GM12878 (cell line): ENCODE results near the gene RBBP6. TPM values are rescaled to one million over a fixed set of nuclear protein-coding genes. Genes with fewer than 3 reads are reported as not detected.

Experiments
- ATAC-seq: fragments of 200-7000 bp; cut with Tn5 transposase; 3 replicates; pipeline ENCODE4 v1.9.1; 2020; ENCODE audit warnings: mild to moderate bottlenecking, moderate library complexity
- BruUV-seq: library from RNA; stranded (reverse); fragments of 400-500 nt; replicated peaks from 2 replicates; lab custom pipeline; 2021; lab: Mats Ljungman, UMichigan
- CTCF ChIA-PET: fragments of 300-600 bp; sonication (Branson Sonifier 250); formaldehyde crosslinking; extraction: SDS; loops from one replicate; lab custom pipeline; 2021; ENCODE audit warnings: inconsistent platforms; lab: Yijun Ruan, JAX
- POLR2A ChIA-PET: fragments of 350-600 bp; formaldehyde crosslinking; extraction: SDS; loops from one replicate; lab custom pipeline; 2021; ENCODE audit warnings: inconsistent platforms; lab: Charles Lee
- RAD21 ChIA-PET: fragments of 300-600 bp; sonication (Branson Sonifier 250); formaldehyde crosslinking; loops from one replicate; lab custom pipeline; 2023; ENCODE audit warnings: antibody characterized with exemption; ENCODE audit not compliant: unreplicated experiment; lab: Charles Lee
- SMC1A ChIA-PET: fragments of 300-600 bp; sonication (Branson Sonifier 250); formaldehyde crosslinking; loops from one replicate; lab custom pipeline; 2023; ENCODE audit not compliant: unreplicated experiment, uncharacterized antibody; lab: Charles Lee
- DNase-seq: peaks from one replicate; pipeline ENCODE4 v3.0.0-alpha.2; 2011; ENCODE audit warnings: low read depth, low spot score
- FAIRE-seq: peaks from 3 replicates; lab custom pipeline; 2011; peaks lifted over from hg19 to GRCh38; lab: Jason Lieb, UNC
- H2AFZ ChIP-seq: 2 replicates; pipeline ENCODE4 v1.6.0; 2011; ENCODE audit warnings: low read depth, low read length, control low read depth; ENCODE audit not compliant: control insufficient read depth
- H3K27ac ChIP-seq: 2 replicates; pipeline ENCODE4 v1.5.1; 2011; ENCODE audit warnings: control low read depth; ENCODE audit not compliant: control insufficient read depth, insufficient read depth
- H3K27me3 ChIP-seq, 2 experiments: replicated peaks in 1 of 2; 2 replicates each; pipeline versions ENCODE4 v1.6.0 to v1.6.1; 2011; ENCODE audit warnings: low read length in 1 of 2; ENCODE audit not compliant: control insufficient read depth in 2 of 2, insufficient read depth in 2 of 2
- H3K36me3 ChIP-seq, 2 experiments: 2 replicates each; pipeline ENCODE4 v1.5.1; 2011; ENCODE audit warnings: low read length in 1 of 2; ENCODE audit not compliant: control insufficient read depth in 2 of 2, insufficient read depth in 2 of 2
- H3K4me1 ChIP-seq: 2 replicates; pipeline ENCODE4 v1.6.1; 2011; ENCODE audit warnings: mild to moderate bottlenecking, low read length, moderate library complexity, mixed read lengths; ENCODE audit not compliant: control insufficient read depth, insufficient read depth
- H3K4me2 ChIP-seq: 2 replicates; pipeline ENCODE4 v1.6.0; 2011; ENCODE audit warnings: control low read depth; ENCODE audit not compliant: control insufficient read depth, insufficient read depth
- H3K4me3 ChIP-seq: fragments of 200-600 bp; sonication (generic); 2 replicates; pipeline ENCODE4 v1.5.1; 2016
- H3K79me2 ChIP-seq: 2 replicates; pipeline ENCODE4 v1.6.0; 2011; ENCODE audit warnings: low read length; ENCODE audit not compliant: control insufficient read depth, insufficient read depth
- H3K9ac ChIP-seq: 2 replicates; pipeline ENCODE4 v1.8.0; 2011; ENCODE audit warnings: low read length, control low read depth, mixed read lengths; ENCODE audit not compliant: control insufficient read depth, insufficient read depth
- H3K9me3 ChIP-seq: replicated peaks from 3 replicates; pipeline ENCODE4 v1.5.1; 2011; ENCODE audit warnings: mild to moderate bottlenecking, low read length; ENCODE audit not compliant: control insufficient read depth, insufficient read depth
- H4K20me1 ChIP-seq: 2 replicates; pipeline ENCODE4 v1.6.0; 2011; ENCODE audit not compliant: control insufficient read depth, insufficient read depth
- CHD1 ChIP-seq: IDR thresholded peaks from 2 replicates; pipeline ENCODE4 v1.6.1; 2012; ENCODE audit warnings: low read depth, low read length, improper control_type of control experiment
- JUNB ChIP-seq: IDR thresholded peaks from 2 replicates; pipeline ENCODE4 v1.6.1; 2016; ENCODE audit warnings: antibody characterized with exemption, mild to moderate bottlenecking
- RBBP5 ChIP-seq: fragments of 200-600 bp; sonication (generic); conservative IDR thresholded peaks from 2 replicates; pipeline ENCODE4 v1.6.1; 2016
- ZBTB4 ChIP-seq: fragments of 450-650 bp; formaldehyde crosslinking; IDR thresholded peaks from 2 replicates; pipeline ENCODE4 v1.4.0; 2022; ENCODE audit warnings: mild to moderate bottlenecking, moderate library complexity
- ZNF592 ChIP-seq: fragments of 450-650 bp; IDR thresholded peaks from 2 replicates; pipeline ENCODE4 v1.6.1; 2017; ENCODE audit warnings: mild to moderate bottlenecking, moderate library complexity
- in situ Hi-C: fragments of 300-500 bp; cut with MboI; formaldehyde crosslinking; loops from 9 replicates; pipeline ENCODE4 v1.14.3; 2018; ENCODE audit warnings: mixed read lengths
- intact Hi-C: fragments of 100-400 bp; cut with micrococcal nuclease; formaldehyde crosslinking; loops from one replicate; pipeline ENCODE4 v1.14.2; 2022; ENCODE audit not compliant: unreplicated experiment
- polyA plus RNA-seq, 11 experiments: library from polyadenylated mRNA; depleted of rRNA in 4 of 11; unstranded in 6 of 11; stranded (reverse) in 5 of 11; fragments of >200 nt; fragmentation: Nextera tagmentation in 4 of 11; fragmentation: Illumina TruSeq in 1 of 11; extraction: Ambion mirVana in 4 of 11; extraction: Trizol in 1 of 11; gene quantifications; 1 replicate in 1 of 11; 2 replicates in 10 of 11; pipeline versions ENCODE4 v1.2.1 to v1.2.3, GENCODE V29; 2011 to 2016; ENCODE audit warnings: inconsistent platforms in 2 of 11, missing spikeins in 2 of 11, low read depth in 1 of 11
- total RNA-seq, 4 experiments: library from RNA; depleted of rRNA in 3 of 4; stranded (reverse); fragments of >200 nt in 3 of 4; fragmentation: Illumina TruSeq in 1 of 4; extraction: Trizol in 1 of 4; gene quantifications; 2 replicates each; pipeline versions ENCODE4 v1.2.1 to v1.2.3, GENCODE V29; 2013 to 2021

RBBP6 gene
- total and polyA plus RNA-seq, 10 of the 15 experiments (the other 5 are each of a cell fraction or from before 2014, with no cell fraction given) = 16.9 to 80.2 (median 36.5) TPM

- H3K27me3 ChIP-seq = no peaks in the 10 kb centered on the region
- in situ Hi-C loops = no loop called here
- TF ChIP-seq JUNB (no peak), ZBTB4 (CRISPR knock-in tag) (no peak), CHD1 (no peak), ZNF592 (no peak), RBBP5 (no peak)
- intact Hi-C loops = loop anchor here (10.0 kb wide), 1 partner anchor 890 kb away; the partner anchor contains the start of genes DCTN5 and PALB2
- no peak overlapping the region for H2AFZ ChIP-seq
- no peaks in the 10 kb centered on the region for H3K4me1 ChIP-seq
- SMC1A ChIA-PET = no interaction called here
- CTCF ChIA-PET = interaction anchor here (1.1 to 1.5 kb wide), 2 partner anchors 19 to 21 kb away, joined by 3 read pairs; no protein-coding TSS in a partner anchor
- POLR2A ChIA-PET = no interaction called here
- no peak overlapping the region for H3K27ac ChIP-seq
- H3K9ac ChIP-seq = no peak overlapping the region
- H3K4me3 ChIP-seq = no peak overlapping the region
- RAD21 ChIA-PET = no interaction called here
- no peaks in the 10 kb centered on the region for H3K36me3 ChIP-seq
- H3K4me2 ChIP-seq = no peak overlapping the region
- no peaks in the 10 kb centered on the region for H4K20me1 ChIP-seq
- FAIRE-seq (no peak), ATAC-seq (no peak), DNase-seq (no peak)
- no peaks in the 10 kb centered on the region for H3K9me3 ChIP-seq
- peaks cover 3% of the 10 kb centered on the region for H3K79me2 ChIP-seq
- no TSS peak for BruUV-seq
Measured at GRCh38 chr16:24534620-24535019, 4.7 kb upstream of the RBBP6 start.
